GM23338 (cell line): ENCODE measurements around the gene CNPY3. TPM values are rescaled to one million over a fixed set of nuclear protein-coding genes. Genes with fewer than 3 reads are reported as not detected.

Source experiments
- ATAC-seq: fragments of 200-7000 bp; cut with Tn5 transposase; 3 replicates; pipeline ENCODE4 v1.9.1; 2020
- DNase-seq: peaks from one replicate; pipeline ENCODE4 v3.0.0-alpha.2; 2015; ENCODE audit warnings: low spot score
- H2AFZ ChIP-seq: fragments of 200-600 bp; sonication (generic); 2 replicates; pipeline ENCODE4 v1.8.0; 2016; ENCODE audit warnings: antibody characterized with exemption, mild to moderate bottlenecking, moderate library complexity
- H3F3A ChIP-seq: fragments of 200-600 bp; sonication (generic); replicated peaks from 2 replicates; pipeline ENCODE4 v1.8.0; 2017; ENCODE audit warnings: antibody characterized with exemption, mixed run types, low read depth
- H3K27ac ChIP-seq: fragments of 200-600 bp; sonication (generic); 2 replicates; pipeline ENCODE4 v1.6.1; 2016; ENCODE audit warnings: low read depth
- H3K27me3 ChIP-seq: fragments of 200-600 bp; sonication (generic); 2 replicates; pipeline ENCODE4 v1.8.0; 2016; ENCODE audit warnings: mild to moderate bottlenecking, mixed run types, moderate library complexity; ENCODE audit not compliant: insufficient read depth
- H3K36me3 ChIP-seq: fragments of 200-600 bp; sonication (generic); 2 replicates; pipeline ENCODE4 v1.8.0; 2016; ENCODE audit warnings: mild to moderate bottlenecking; ENCODE audit not compliant: insufficient read depth
- H3K4me1 ChIP-seq: fragments of 200-600 bp; sonication (generic); 2 replicates; pipeline ENCODE4 v1.8.0; 2016; ENCODE audit warnings: mild to moderate bottlenecking, moderate library complexity; ENCODE audit not compliant: insufficient read depth
- H3K4me2 ChIP-seq: fragments of 200-600 bp; sonication (generic); 2 replicates; pipeline ENCODE4 v1.7.1; 2017; ENCODE audit warnings: mixed run types
- H3K4me3 ChIP-seq: fragments of 200-600 bp; sonication (generic); 2 replicates; pipeline ENCODE4 v1.6.1; 2016; ENCODE audit warnings: mixed run types
- H3K79me2 ChIP-seq: fragments of 200-600 bp; sonication (generic); replicated peaks from 2 replicates; pipeline ENCODE4 v1.8.0; 2017; ENCODE audit warnings: mild to moderate bottlenecking; ENCODE audit not compliant: insufficient read depth
- H3K9me2 ChIP-seq: fragments of 200-600 bp; sonication (generic); 2 replicates; pipeline ENCODE4 v1.8.0; 2017; ENCODE audit not compliant: insufficient read depth
- H4K20me1 ChIP-seq: fragments of 200-600 bp; sonication (generic); replicated peaks from 2 replicates; pipeline ENCODE4 v1.8.0; 2017; ENCODE audit warnings: mild to moderate bottlenecking; ENCODE audit not compliant: insufficient read depth
- H3K27ac Mint-ChIP-seq: 2 replicates; pipeline ENCODE4 v1.8.0; 2020; ENCODE audit warnings: inconsistent platforms, mild to moderate bottlenecking, moderate library complexity, mixed read lengths
- H3K27me3 Mint-ChIP-seq: 3 replicates; pipeline ENCODE4 v1.8.0; 2022; ENCODE audit warnings: low read depth, mild to moderate bottlenecking, moderate library complexity, mixed read lengths, inconsistent platforms; ENCODE audit not compliant: insufficient read depth, poor library complexity
- H3K36me3 Mint-ChIP-seq: 3 replicates; pipeline ENCODE4 v1.8.0; 2021; ENCODE audit warnings: low read depth, mild to moderate bottlenecking, inconsistent platforms, moderate library complexity, mixed read lengths
- H3K4me1 Mint-ChIP-seq: 3 replicates; pipeline ENCODE4 v1.8.0; 2020; ENCODE audit warnings: mild to moderate bottlenecking, inconsistent platforms, mixed read lengths
- H3K4me3 Mint-ChIP-seq: 3 replicates; pipeline ENCODE4 v1.8.0; 2021; ENCODE audit warnings: moderate library complexity, mild to moderate bottlenecking, inconsistent platforms, mixed read lengths
- H3K9me3 Mint-ChIP-seq: 3 replicates; pipeline ENCODE4 v1.8.0; 2020; ENCODE audit warnings: moderate library complexity, mild to moderate bottlenecking, inconsistent platforms, mixed read lengths
- EZH2 ChIP-seq: fragments of 200-600 bp; sonication (generic); IDR thresholded peaks from one replicate; pipeline ENCODE4 v1.8.0; 2017; ENCODE audit warnings: antibody characterized with exemption, mild to moderate bottlenecking, low read depth; ENCODE audit not compliant: unreplicated experiment
- JUNB ChIP-seq: IDR thresholded peaks from one replicate; pipeline ENCODE4 v1.6.1; 2016; ENCODE audit warnings: antibody characterized with exemption; ENCODE audit not compliant: unreplicated experiment
- ZNF462 ChIP-seq: fragments of 250-450 bp; sonication (Bioruptor Pico); IDR thresholded peaks from 2 replicates; pipeline ENCODE4 v1.5.0; 2020; ENCODE audit warnings: mild to moderate bottlenecking, moderate library complexity
- polyA plus RNA-seq: library from polyadenylated mRNA; unstranded; fragments of >200 nt; fragmentation: Nextera tagmentation; extraction: Ambion mirVana; gene quantifications from 2 replicates; pipeline ENCODE4 v1.2.1, GENCODE V29; 2016
- total RNA-seq: library from RNA; depleted of rRNA; stranded (reverse); fragments of >200 nt; shearing (Covaris generic); gene quantifications from 2 replicates; pipeline ENCODE4 v1.2.3, GENCODE V29; 2014

Gene CNPY3
- total and polyA plus RNA-seq, 2 experiments from 2014 or later, result 67.0 to 74.5 TPM

DNA sequence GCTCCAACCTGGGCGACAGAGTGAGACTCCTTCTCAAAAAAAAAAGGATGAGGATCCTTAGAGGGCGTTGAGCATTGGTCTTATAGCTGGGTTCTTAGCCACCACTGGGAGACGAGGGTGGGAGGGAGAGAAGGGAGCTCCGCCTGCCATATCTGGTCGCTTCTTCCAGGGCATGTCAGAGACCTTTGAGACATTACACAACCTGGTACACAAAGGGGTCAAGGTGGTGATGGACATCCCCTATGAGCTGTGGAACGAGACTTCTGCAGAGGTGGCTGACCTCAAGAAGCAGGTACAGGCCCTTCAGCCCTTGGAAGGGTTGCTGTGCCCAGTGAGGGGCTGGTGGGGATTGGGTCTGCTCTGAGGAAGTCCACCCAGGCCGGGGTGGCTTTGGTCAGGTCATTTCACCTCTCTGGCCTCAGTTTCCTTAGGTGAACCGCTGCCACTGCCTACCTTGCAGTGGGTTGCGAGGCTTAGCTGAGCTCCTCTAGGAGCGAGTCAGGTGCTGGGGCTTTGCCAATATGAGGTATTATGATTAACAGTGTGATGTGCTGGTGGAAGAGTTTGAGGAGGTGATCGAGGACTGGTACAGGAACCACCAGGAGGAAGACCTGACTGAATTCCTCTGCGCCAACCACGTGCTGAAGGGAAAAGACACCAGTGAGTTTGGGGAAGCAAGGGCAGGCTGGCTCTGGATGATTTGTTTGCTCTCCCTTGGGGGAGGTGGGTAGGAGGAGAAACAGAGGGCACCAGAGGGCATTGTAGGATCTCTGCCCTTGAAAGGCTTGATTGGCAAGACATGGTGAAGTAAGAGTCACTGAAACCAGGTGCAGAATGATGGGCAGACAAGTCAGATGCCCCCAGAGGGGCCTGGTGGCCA is 8.5 kb downstream of the CNPY3 start:
- Histone ChIP-seq H3K27ac (no peak overlapping the region), H3K4me2 (no peak overlapping the region), H3K27me3 (no peaks in the 10 kb centered on the region), H3F3A (0 out of 2 replicates have a peak, but pooled peaks cover 12% of the 10 kb centered on the region), H3K4me1 (no peaks in the 10 kb centered on the region), H3K36me3 (peaks cover 25% of the 10 kb centered on the region), H3K79me2 (peaks cover 27% of the 10 kb centered on the region), H3K4me3 (no peak overlapping the region), H4K20me1 (peaks cover 11% of the 10 kb centered on the region), H2AFZ (no peak overlapping the region), H3K9me2 (no peaks in the 10 kb centered on the region)
- Mint-ChIP-seq H3K4me1 (peaks cover 16% of the 10 kb centered on the region), H3K36me3 (peaks cover 71% of the 10 kb centered on the region), H3K9me3 (no peaks in the 10 kb centered on the region), H3K27ac (no peak overlapping the region), H3K27me3 (peaks cover 15% of the 10 kb centered on the region), H3K4me3 (peak overlapping the region; percentile 19; the same call in 1 of the 3 replicates)
- ATAC-seq (no peak), DNase-seq (no peak)
- no peak for TF ChIP-seq EZH2

GRCh38 chr6:42938428-42938796 is 9.1 kb downstream of the CNPY3 start:
- no peak overlapping the region for H3K4me3 ChIP-seq
- ATAC-seq, result no peak
- no peak overlapping the region for H3K27ac ChIP-seq
- H3K36me3 ChIP-seq, result peaks cover 25% of the 10 kb centered on the region
- TF ChIP-seq JUNB (no peak), ZNF462 (CRISPR knock-in tag) (no peak)
- Mint-ChIP-seq H3K4me1 (peaks cover 16% of the 10 kb centered on the region), H3K27ac (peak overlapping the region; percentile 67; the same call in 1 of the 2 replicates), H3K27me3 (peaks cover 15% of the 10 kb centered on the region), H3K9me3 (no peaks in the 10 kb centered on the region), H3K36me3 (peaks cover 65% of the 10 kb centered on the region), H3K4me3 (no peak overlapping the region)
- peaks cover 21% of the 10 kb centered on the region for H3K79me2 ChIP-seq
- no peaks in the 10 kb centered on the region for H3K27me3 ChIP-seq
- H3K4me2 ChIP-seq, result no peak overlapping the region
- H3F3A ChIP-seq, result 0 out of 2 replicates have a peak, but pooled peaks cover 10% of the 10 kb centered on the region
- peaks cover 7% of the 10 kb centered on the region; the same call in 1 of the 2 replicates for H4K20me1 ChIP-seq
- no peaks in the 10 kb centered on the region for H3K4me1 ChIP-seq
- no peaks in the 10 kb centered on the region for H3K9me2 ChIP-seq
- H2AFZ ChIP-seq, result no peak overlapping the region
- no peak for DNase-seq
